H1 (cell line): Measurements from ENCODE around the gene FRMD4A. TPM values are rescaled to one million over a fixed set of nuclear protein-coding genes. Genes with fewer than 3 reads are reported as not detected.

ENCODE experiments used
- CTCF ChIA-PET: fragments of 300-600 bp; sonication (Branson Sonifier 250); formaldehyde crosslinking; loops from one replicate; lab custom pipeline; 2021; ENCODE audit not compliant: partially characterized antibody; lab: Charles Lee
- POLR2A ChIA-PET: fragments of 300-600 bp; sonication (Branson Sonifier 250); formaldehyde crosslinking; loops from one replicate; lab custom pipeline; 2021; ENCODE audit warnings: inconsistent platforms; ENCODE audit not compliant: partially characterized antibody; lab: Charles Lee
- DNase-seq, 2 experiments: peaks; one replicate each; pipeline versions ENCODE4 v3.0.0 to v3.0.0-alpha.2; 2010 to 2022; ENCODE audit warnings: low spot score in 2 of 2, low read depth in 1 of 2, mixed read lengths in 1 of 2
- FAIRE-seq: peaks from 2 replicates; lab custom pipeline; 2011; peaks lifted over from hg19 to GRCh38; lab: Jason Lieb, UNC
- H2AFZ ChIP-seq: 2 replicates; pipeline ENCODE4 v1.8.1; 2012; ENCODE audit warnings: low read length, inconsistent platforms
- H2AK5ac ChIP-seq: 2 replicates; pipeline ENCODE4 v1.6.1; 2013; ENCODE audit warnings: low read depth, low read length
- H2BK120ac ChIP-seq: replicated peaks from 2 replicates; pipeline ENCODE3; 2013; ENCODE audit warnings: low read depth, low read length, inconsistent platforms
- H2BK12ac ChIP-seq: 2 replicates; pipeline ENCODE4 v1.6.1; 2013; ENCODE audit warnings: low read depth, low read length
- H2BK15ac ChIP-seq: 2 replicates; pipeline ENCODE4 v1.6.1; 2013; ENCODE audit warnings: low read length
- H2BK20ac ChIP-seq: 2 replicates; pipeline ENCODE4 v1.6.1; 2013; ENCODE audit warnings: low read length
- H2BK5ac ChIP-seq: 2 replicates; pipeline ENCODE4 v1.6.1; 2013; ENCODE audit warnings: low read depth, low read length
- H3K14ac ChIP-seq: 2 replicates; pipeline ENCODE4 v1.6.1; 2013; ENCODE audit warnings: inconsistent platforms; ENCODE audit not compliant: insufficient read length
- H3K18ac ChIP-seq: 2 replicates; pipeline ENCODE4 v1.6.1; 2013; ENCODE audit warnings: low read length; ENCODE audit errors: extremely low read depth
- H3K23ac ChIP-seq: 2 replicates; pipeline ENCODE4 v1.6.1; 2013; ENCODE audit warnings: inconsistent platforms; ENCODE audit not compliant: insufficient read length
- H3K23me2 ChIP-seq: 2 replicates; pipeline ENCODE4 v1.6.1; 2013; ENCODE audit warnings: low read depth, low read length
- H3K27ac ChIP-seq: 2 replicates; pipeline ENCODE4 v1.6.1; 2011; ENCODE audit warnings: low read depth, low read length, inconsistent platforms
- H3K27me3 ChIP-seq, 4 experiments: replicated peaks in 1 of 4; 1 replicate in 1 of 4; 2 replicates in 3 of 4; pipeline versions ENCODE4 v1.6.1 to v1.8.1; 2011 to 2013; ENCODE audit warnings: low read length in 3 of 4, mild to moderate bottlenecking in 3 of 4, inconsistent platforms in 2 of 4, mixed read lengths in 2 of 4, moderate library complexity in 1 of 4; ENCODE audit not compliant: control insufficient read depth in 3 of 4, insufficient read depth in 3 of 4; ENCODE audit errors: extremely low read depth in 1 of 4
- H3K36me3 ChIP-seq, 4 experiments: 2 replicates each; pipeline versions ENCODE4 v1.6.1 to v1.8.1; 2011 to 2013; ENCODE audit warnings: mild to moderate bottlenecking in 4 of 4, low read length in 3 of 4, moderate library complexity in 2 of 4, control low read depth in 1 of 4, inconsistent platforms in 1 of 4; ENCODE audit not compliant: insufficient read depth in 4 of 4, control insufficient read depth in 2 of 4
- H3K4ac ChIP-seq: replicated peaks from 2 replicates; pipeline ENCODE3; 2013; ENCODE audit warnings: low read length, low read depth, mixed read lengths, inconsistent platforms; ENCODE audit not compliant: insufficient read length
- H3K4me1 ChIP-seq, 4 experiments: replicated peaks in 1 of 4; 1 replicate in 1 of 4; 2 replicates in 3 of 4; pipeline versions ENCODE4 v1.6.1 to v1.8.1; 2011 to 2013; ENCODE audit warnings: low read length in 3 of 4, inconsistent platforms in 2 of 4, mixed read lengths in 1 of 4; ENCODE audit not compliant: insufficient read depth in 4 of 4, control insufficient read depth in 3 of 4
- H3K4me2 ChIP-seq, 2 experiments: 2 replicates each; pipeline versions ENCODE4 v1.6.1 to v1.8.1; 2011 to 2013; ENCODE audit warnings: low read depth in 2 of 2, low read length in 2 of 2, control low read depth in 1 of 2, inconsistent platforms in 1 of 2, mild to moderate bottlenecking in 1 of 2; ENCODE audit not compliant: insufficient read depth in 1 of 2
- H3K4me3 ChIP-seq, 4 experiments: fragments of 200-600, 300-600 bp in 1 of 4; sonication (generic), shearing (Covaris generic), sonication (Bioruptor Twin) in 1 of 4; 2 replicates each; pipeline versions ENCODE4 v1.5.1 to v1.8.1; 2011 to 2016; ENCODE audit warnings: low read length in 4 of 4, low read depth in 3 of 4, control low read depth in 2 of 4, inconsistent platforms in 2 of 4, mild to moderate bottlenecking in 2 of 4, mixed read lengths in 1 of 4, moderate library complexity in 1 of 4; ENCODE audit not compliant: insufficient read depth in 2 of 4; ENCODE audit errors: extremely low read depth in 1 of 4
- H3K56ac ChIP-seq: replicated peaks from 2 replicates; pipeline ENCODE3; 2013; ENCODE audit warnings: low read depth, mild to moderate bottlenecking, mixed read lengths, low read length, inconsistent platforms; ENCODE audit not compliant: insufficient read length
- H3K79me1 ChIP-seq: 2 replicates; pipeline ENCODE4 v1.6.1; 2013; ENCODE audit warnings: low read depth, low read length, control low read depth
- H3K79me2 ChIP-seq, 2 experiments: 2 replicates each; pipeline versions ENCODE4 v1.6.1 to v1.8.1; 2012 to 2013; ENCODE audit warnings: low read length in 2 of 2, mild to moderate bottlenecking in 2 of 2, inconsistent platforms in 1 of 2; ENCODE audit not compliant: insufficient read depth in 2 of 2, control insufficient read depth in 1 of 2
- H3K9ac ChIP-seq, 4 experiments: replicated peaks in 1 of 4; 1 replicate in 1 of 4; 2 replicates in 3 of 4; pipeline versions ENCODE4 v1.6.1 to v1.8.1; 2011 to 2013; ENCODE audit warnings: low read depth in 3 of 4, low read length in 3 of 4, control low read depth in 2 of 4, mild to moderate bottlenecking in 2 of 4, moderate library complexity in 2 of 4, inconsistent platforms in 1 of 4; ENCODE audit errors: extremely low read depth in 1 of 4
- H3K9me3 ChIP-seq, 2 experiments: 2 replicates each; pipeline versions ENCODE4 v1.6.1 to v1.8.1; 2012 to 2013; ENCODE audit warnings: mild to moderate bottlenecking in 2 of 2, moderate library complexity in 2 of 2, control low read depth in 1 of 2, inconsistent platforms in 1 of 2, low read depth in 1 of 2, low read length in 1 of 2, mixed read lengths in 1 of 2; ENCODE audit not compliant: insufficient read depth in 2 of 2
- H4K20me1 ChIP-seq, 2 experiments: replicated peaks in 1 of 2; 2 replicates each; pipeline versions ENCODE3 to v1.8.1; 2011 to 2013; ENCODE audit warnings: inconsistent platforms in 2 of 2, low read length in 2 of 2, mild to moderate bottlenecking in 1 of 2; ENCODE audit not compliant: insufficient read depth in 2 of 2, control insufficient read depth in 1 of 2
- H4K5ac ChIP-seq: 2 replicates; pipeline ENCODE4 v1.6.1; 2013; ENCODE audit warnings: low read length, low read depth, mixed read lengths, inconsistent platforms; ENCODE audit not compliant: insufficient read length
- H4K8ac ChIP-seq: 2 replicates; pipeline ENCODE4 v1.8.0; 2013; ENCODE audit warnings: mild to moderate bottlenecking, moderate library complexity, low read length, inconsistent platforms; ENCODE audit not compliant: insufficient read depth; ENCODE audit errors: extremely low read depth
- H4K91ac ChIP-seq: replicated peaks from 2 replicates; pipeline ENCODE3; 2013; ENCODE audit warnings: low read length, mixed read lengths, inconsistent platforms; ENCODE audit not compliant: insufficient read length
- MAFK ChIP-seq: IDR thresholded peaks from 2 replicates; pipeline ENCODE4 v1.6.1; 2012; ENCODE audit warnings: low read depth, mild to moderate bottlenecking, improper control_type of control experiment, low read length
- WGBS, 2 experiments: shearing (Covaris generic) in 1 of 2; methylation state at CpG; one replicate each; pipeline versions ENCODE4 v1.1.6 to v1.1.7; 2013 to 2015; ENCODE audit warnings: low lambda C conversion rate in 2 of 2, mixed read lengths in 2 of 2, inconsistent platforms in 1 of 2, low coverage in 1 of 2, missing lambda C conversion rate in 1 of 2; ENCODE audit not compliant: insufficient replicate concordance in 2 of 2, insufficient coverage in 1 of 2, insufficient read length in 1 of 2; ENCODE audit errors: extremely low coverage in 1 of 2, missing lambda C conversion rate in 1 of 2; 5-methylcytosine and 5-hydroxymethylcytosine counted together
- polyA plus RNA-seq, 7 experiments: library from polyadenylated mRNA; depleted of rRNA in 3 of 7; stranded (reverse) in 5 of 7; unstranded in 2 of 7; fragments of >200 nt in 5 of 7; fragments of 200-250 nt in 2 of 7; gene quantifications; 1 replicate in 5 of 7; 2 replicates in 1 of 7; 4 replicates in 1 of 7; pipeline versions ENCODE4 v1.2.1 to v1.2.3, GENCODE V29; 2011 to 2013; ENCODE audit warnings: missing spikeins in 2 of 7, mixed read lengths in 2 of 7
- total RNA-seq: library from RNA; stranded (reverse); fragmentation: NEBNext Ultra II Directional; extraction: Animal tissue kit (Norgen Biotek cat#: 25700); gene quantifications from 2 replicates; pipeline ENCODE4 v1.2.1, GENCODE V29; 2021
- TF ChIP-seq, protein P1 (sequence below), 3 experiments: IDR thresholded peaks; 1 replicate in 2 of 3; 2 replicates in 1 of 3; pipeline versions ENCODE4 v1.5.1 to v1.6.1; 2011; ENCODE audit warnings: low read length in 3 of 3, mild to moderate bottlenecking in 3 of 3, inconsistent platforms in 2 of 3, low read depth in 1 of 3, moderate library complexity in 1 of 3; ENCODE audit not compliant: insufficient read depth in 1 of 3; ENCODE audit errors: control extremely low read depth in 1 of 3

Gene FRMD4A
- total and polyA plus RNA-seq, 2 of the 8 experiments (the other 6 are each of a cell fraction or from before 2014, with no cell fraction given): 38.6 to 39.6 TPM

DNA sequence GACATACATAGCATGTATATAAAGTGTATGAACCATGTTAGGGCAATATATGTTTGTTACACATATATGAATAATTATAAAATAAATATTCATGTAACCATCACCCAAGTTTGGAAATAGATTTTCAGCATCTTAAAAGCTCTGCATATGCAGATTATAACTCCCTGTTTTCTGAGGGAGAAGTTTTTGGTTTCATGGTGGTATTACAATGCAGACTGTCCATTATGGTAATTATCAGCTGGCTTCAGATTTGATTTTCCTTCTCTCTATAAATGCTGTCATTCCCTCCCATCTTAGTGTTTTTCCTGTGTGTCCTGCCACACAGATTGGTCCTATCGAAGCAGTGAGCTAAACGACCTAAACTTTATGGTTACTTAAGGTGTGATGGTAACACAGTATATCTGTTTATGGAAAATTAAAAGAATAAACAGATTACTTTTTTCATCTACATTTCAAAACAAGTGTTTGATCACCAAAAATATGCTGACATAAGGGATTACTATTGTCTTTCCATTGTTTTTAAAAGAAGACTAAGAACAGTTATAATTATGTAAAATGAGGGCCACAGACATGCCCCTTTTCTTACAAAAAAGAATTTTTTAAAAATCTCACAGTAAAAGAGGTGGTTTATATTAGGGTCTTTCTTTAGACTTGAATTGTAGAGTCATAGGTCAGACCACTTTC, 726.2 kb downstream of the FRMD4A start:
- Histone ChIP-seq H3K79me2 (no peaks in the 10 kb centered on the region), H3K9ac (no peak overlapping the region), H3K18ac (no peak overlapping the region), H2BK120ac (no peak overlapping the region), H3K56ac (no peak overlapping the region), H4K20me1 (no peaks in the 10 kb centered on the region), H3K27ac (no peak overlapping the region), H3K27me3 (no peaks in the 10 kb centered on the region), H3K79me1 (no peaks in the 10 kb centered on the region), H3K4ac (no peak overlapping the region), H2AK5ac (no peak overlapping the region), H3K23me2 (no peaks in the 10 kb centered on the region), H2BK12ac (no peak overlapping the region), H4K8ac (no peak overlapping the region), H2BK5ac (no peak overlapping the region), H2BK20ac (no peak overlapping the region), H2AFZ (no peak overlapping the region), H3K23ac (no peak overlapping the region), H3K4me1 (peaks cover 0 to 5% (median 2%) of the 10 kb centered on the region in 4 experiments; a peak in 2 of 7 replicates), H3K14ac (no peak overlapping the region), H4K91ac (no peak overlapping the region), H4K5ac (no peak overlapping the region), H3K36me3 (peaks cover 0 to 4% (median 1%) of the 10 kb centered on the region in 4 experiments; a peak in 3 of 8 replicates), H3K9me3 (no peaks in the 10 kb centered on the region), H2BK15ac (no peak overlapping the region), H3K4me2 (no peak overlapping the region), H3K4me3 (no peak overlapping the region)
- POLR2A ChIA-PET: no interaction called here
- peak; percentile 61; the same call in 1 of the 2 replicates for TF ChIP-seq MAFK
- TF ChIP-seq, protein P1, sequence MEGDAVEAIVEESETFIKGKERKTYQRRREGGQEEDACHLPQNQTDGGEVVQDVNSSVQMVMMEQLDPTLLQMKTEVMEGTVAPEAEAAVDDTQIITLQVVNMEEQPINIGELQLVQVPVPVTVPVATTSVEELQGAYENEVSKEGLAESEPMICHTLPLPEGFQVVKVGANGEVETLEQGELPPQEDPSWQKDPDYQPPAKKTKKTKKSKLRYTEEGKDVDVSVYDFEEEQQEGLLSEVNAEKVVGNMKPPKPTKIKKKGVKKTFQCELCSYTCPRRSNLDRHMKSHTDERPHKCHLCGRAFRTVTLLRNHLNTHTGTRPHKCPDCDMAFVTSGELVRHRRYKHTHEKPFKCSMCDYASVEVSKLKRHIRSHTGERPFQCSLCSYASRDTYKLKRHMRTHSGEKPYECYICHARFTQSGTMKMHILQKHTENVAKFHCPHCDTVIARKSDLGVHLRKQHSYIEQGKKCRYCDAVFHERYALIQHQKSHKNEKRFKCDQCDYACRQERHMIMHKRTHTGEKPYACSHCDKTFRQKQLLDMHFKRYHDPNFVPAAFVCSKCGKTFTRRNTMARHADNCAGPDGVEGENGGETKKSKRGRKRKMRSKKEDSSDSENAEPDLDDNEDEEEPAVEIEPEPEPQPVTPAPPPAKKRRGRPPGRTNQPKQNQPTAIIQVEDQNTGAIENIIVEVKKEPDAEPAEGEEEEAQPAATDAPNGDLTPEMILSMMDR (IDR thresholded peaks at IDR 0.05; ENCODE audit: control extremely low read depth in 1 of 3, insufficient read depth in 1 of 3, low read depth in 1 of 3, low read length in 3 of 3): no peak
- DNase-seq: no peak
- no peak for FAIRE-seq
- WGBS, 2 experiments: 95% methylated on average over 2 of the region's 2 CpGs; no CpG with 5 or more reads in 1 of the 2 experiments
- CTCF ChIA-PET: interaction anchor here (0.9 to 2.0 kb wide), 7 partner anchors 9 to 433 kb away, joined by 3 to 6 read pairs (median 4); partner anchors contain the start of gene PRPF18
